ENCODE measurements around the gene TDRD1.

The TDRD1 gene

DNA sequence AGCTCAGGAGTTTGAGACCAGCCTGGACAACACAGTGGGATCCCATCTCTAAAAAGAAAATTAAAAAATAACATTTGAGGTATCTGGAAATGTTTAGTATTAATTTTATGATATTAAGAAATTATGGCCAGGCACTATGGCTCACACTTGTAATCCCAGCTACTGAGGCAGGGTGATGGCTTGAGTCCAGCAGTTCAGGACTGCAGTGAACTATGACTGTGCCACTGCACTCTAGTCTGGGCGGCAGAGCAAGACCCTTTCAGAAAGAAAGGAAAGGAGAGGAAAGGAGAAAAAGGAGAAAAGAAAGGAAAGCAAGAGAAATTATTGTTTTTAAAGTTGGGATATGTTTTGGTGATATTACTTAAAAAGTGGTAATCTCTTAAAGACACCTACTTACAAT, 2.6 kb upstream of the TDRD1 start:
- DNase-seq (ENCODE audit: low spot score): no peak
- TF ChIP-seq, protein P1, sequence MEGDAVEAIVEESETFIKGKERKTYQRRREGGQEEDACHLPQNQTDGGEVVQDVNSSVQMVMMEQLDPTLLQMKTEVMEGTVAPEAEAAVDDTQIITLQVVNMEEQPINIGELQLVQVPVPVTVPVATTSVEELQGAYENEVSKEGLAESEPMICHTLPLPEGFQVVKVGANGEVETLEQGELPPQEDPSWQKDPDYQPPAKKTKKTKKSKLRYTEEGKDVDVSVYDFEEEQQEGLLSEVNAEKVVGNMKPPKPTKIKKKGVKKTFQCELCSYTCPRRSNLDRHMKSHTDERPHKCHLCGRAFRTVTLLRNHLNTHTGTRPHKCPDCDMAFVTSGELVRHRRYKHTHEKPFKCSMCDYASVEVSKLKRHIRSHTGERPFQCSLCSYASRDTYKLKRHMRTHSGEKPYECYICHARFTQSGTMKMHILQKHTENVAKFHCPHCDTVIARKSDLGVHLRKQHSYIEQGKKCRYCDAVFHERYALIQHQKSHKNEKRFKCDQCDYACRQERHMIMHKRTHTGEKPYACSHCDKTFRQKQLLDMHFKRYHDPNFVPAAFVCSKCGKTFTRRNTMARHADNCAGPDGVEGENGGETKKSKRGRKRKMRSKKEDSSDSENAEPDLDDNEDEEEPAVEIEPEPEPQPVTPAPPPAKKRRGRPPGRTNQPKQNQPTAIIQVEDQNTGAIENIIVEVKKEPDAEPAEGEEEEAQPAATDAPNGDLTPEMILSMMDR (IDR thresholded peaks at IDR 0.05; ENCODE audit: extremely low read depth, missing control alignments): no peak

DNA sequence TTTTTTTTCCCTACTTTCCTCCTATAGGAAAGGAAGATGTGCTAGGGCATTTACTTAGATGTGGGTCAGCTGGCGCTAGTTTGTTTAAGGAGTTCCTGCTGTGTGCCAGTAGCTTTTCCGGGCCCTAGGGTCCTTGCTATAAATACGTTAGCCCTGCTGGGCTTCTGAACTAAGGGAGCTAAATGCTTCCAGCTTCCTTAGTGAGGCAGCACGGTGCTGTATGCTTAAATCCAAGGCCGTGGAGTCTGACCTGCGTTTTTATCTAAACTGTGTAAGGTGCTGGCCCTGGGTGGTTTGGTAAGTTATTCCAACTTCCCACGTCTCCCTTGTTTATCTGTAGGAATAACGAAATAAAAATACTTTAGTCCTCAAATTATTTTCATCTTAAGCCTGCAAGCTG, 594 bp downstream of the TDRD1 start:
- TF ChIP-seq, protein P1 (IDR thresholded peaks at IDR 0.05; ENCODE audit: extremely low read depth, missing control alignments): no peak
- no peak for DNase-seq (ENCODE audit: low spot score)

DNA sequence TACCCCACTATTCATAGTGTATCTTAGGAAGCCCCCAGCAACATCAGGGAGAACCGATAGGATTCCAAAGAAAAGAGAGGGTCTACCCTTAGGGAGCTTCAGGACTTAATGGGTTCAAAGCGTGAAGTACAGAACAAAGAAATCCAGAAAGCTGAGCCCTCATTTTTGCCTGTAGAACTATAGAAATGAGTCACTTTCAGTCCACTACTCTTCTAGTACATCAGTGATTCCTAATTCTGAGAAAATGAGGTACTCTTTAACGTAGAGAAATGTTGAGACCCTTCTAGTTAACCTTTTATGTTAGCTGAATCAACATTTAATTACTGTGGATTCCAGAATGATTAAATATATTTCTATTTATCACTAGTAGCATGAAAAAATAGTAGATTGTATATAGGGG, 1.8 kb downstream of the TDRD1 start:
- TF ChIP-seq, protein P1 (IDR thresholded peaks at IDR 0.05; ENCODE audit: extremely low read depth, missing control alignments): no peak
- DNase-seq (ENCODE audit: low spot score): no peak

DNA sequence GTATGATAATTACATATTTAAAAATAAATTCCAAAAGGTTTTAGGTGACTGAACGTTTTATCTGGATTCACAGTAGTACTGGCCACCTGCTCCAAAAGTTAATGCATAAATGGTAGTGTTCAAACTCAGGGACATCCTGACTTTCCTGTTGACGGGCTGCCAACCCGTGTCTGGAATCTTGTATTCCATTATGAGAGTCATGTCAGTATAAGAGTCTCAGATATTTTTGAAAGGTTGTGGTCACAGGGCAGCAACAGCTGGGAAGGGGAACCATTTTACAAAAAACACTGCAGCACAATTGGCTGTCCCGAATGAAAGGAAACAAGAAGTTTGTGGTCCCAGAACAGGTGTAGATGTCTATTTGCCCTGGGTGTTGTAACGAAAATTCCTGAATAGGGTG, 2.8 kb downstream of the TDRD1 start:
- TF ChIP-seq, protein P1 (IDR thresholded peaks at IDR 0.05; ENCODE audit: extremely low read depth, missing control alignments): no peak
- DNase-seq (ENCODE audit: low spot score): no peak

DNA sequence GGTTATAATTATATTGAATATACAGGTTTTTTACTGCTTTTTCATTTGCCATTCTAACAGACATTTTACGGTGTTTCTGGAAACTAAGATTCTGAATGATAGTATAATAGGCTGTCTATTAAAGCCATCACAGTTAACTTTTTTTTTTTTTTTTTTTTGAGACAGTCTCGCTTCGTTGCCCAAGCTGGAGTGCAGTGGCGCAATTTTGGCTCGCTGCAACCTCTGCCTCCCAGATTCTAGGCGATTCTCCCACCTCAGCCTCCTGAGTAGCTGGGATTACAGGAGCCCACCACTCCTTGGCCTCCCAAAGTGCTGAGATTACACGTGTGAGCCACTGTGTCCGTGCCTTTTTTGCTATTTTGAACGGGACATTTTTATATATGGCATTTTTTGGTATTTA, 4.4 kb downstream of the TDRD1 start:
- DNase-seq (ENCODE audit: low spot score): no peak
- TF ChIP-seq, protein P1 (IDR thresholded peaks at IDR 0.05; ENCODE audit: extremely low read depth, missing control alignments): no peak

DNA sequence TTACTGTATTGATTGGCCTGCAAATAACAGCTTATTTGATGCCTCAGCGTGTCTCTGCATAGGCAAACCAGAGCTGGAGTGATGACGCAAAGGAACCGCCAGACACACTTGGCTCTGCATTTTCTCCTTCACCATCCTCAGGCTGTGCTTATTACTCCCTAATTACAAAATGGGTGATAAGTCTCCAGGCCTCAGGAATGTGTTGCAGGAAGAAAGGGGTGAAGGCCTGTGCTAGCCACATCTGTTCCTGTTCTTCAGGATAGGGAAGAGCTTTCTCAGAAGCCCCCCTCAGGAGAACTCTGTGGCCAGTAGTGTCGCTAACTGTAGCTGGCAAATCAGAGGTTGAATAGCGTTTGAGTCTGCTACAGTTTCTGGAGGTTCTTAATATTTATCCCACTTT, 5.1 kb downstream of the TDRD1 start:
- TF ChIP-seq, protein P1 (IDR thresholded peaks at IDR 0.05; ENCODE audit: extremely low read depth, missing control alignments): no peak
- DNase-seq (ENCODE audit: low spot score): no peak

DNA sequence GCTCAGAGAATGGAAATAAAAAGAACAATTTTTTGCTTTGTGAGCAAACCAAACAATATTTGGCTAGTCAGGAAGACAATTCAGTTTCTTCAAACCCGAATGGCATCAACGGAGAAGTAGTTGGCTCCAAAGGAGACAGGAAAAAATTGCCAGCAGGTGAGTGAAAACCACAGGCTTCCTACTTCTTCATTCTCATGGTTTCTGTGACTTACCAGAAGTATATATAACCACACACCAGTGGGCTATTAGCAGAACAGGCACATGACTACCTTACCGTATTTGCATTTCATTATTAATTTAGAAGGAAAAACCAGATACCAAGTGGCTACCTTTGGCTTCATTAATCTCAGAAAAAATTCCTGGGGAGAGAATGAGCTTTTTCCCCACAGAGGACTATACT, 8.8 kb downstream of the TDRD1 start:
- no peak for DNase-seq (ENCODE audit: low spot score)
- TF ChIP-seq, protein P1 (IDR thresholded peaks at IDR 0.05; ENCODE audit: extremely low read depth, missing control alignments): no peak

Measured in GM20000 (cell line).